ENCODE results near the gene LDLRAD4.

The LDLRAD4 gene

GRCh38 chr18:13237073-13237472 lies 18.5 kb downstream of the LDLRAD4 start:
- DNase-seq (ENCODE audit: extremely low spot score): no peak
- TF ChIP-seq SUZ12 (IDR thresholded peaks at IDR 0.05) (no peak), ELF4 (IDR thresholded peaks at IDR 0.05) (no peak), NFRKB (IDR thresholded peaks at IDR 0.05) (no peak), PKNOX1 (IDR thresholded peaks at IDR 0.05) (no peak), FOXK2 (IDR thresholded peaks at IDR 0.05) (no peak), SP1 (IDR thresholded peaks at IDR 0.05) (no peak)
- CTCF ChIA-PET: no interaction called here
- POLR2A ChIA-PET: no interaction called here

GRCh38 chr18:13237641-13238040 lies 19.1 kb downstream of the LDLRAD4 start:
- ChIA-PET POLR2A (no interaction called here), CTCF (no interaction called here)
- no peak for DNase-seq (ENCODE audit: extremely low spot score)
- no peak for TF ChIP-seq TARDBP (IDR thresholded peaks at IDR 0.05)

- no peak for DNase-seq (ENCODE audit: extremely low spot score)
- ChIA-PET CTCF (no interaction called here), POLR2A (no interaction called here)
- TF ChIP-seq FOXM1 (IDR thresholded peaks at IDR 0.05; ENCODE audit: borderline replicate concordance): no peak
- TF ChIP-seq SUZ12 (IDR thresholded peaks at IDR 0.05): no peak
- no peak for TF ChIP-seq SP1 (IDR thresholded peaks at IDR 0.05)
- no peak for TF ChIP-seq HDGF (IDR thresholded peaks at IDR 0.05; ENCODE audit: borderline replicate concordance)
- no peak for TF ChIP-seq NFRKB (IDR thresholded peaks at IDR 0.05)
- TF ChIP-seq ELF4 (IDR thresholded peaks at IDR 0.05): no peak
- no peak for TF ChIP-seq CTBP1 (IDR thresholded peaks at IDR 0.05; ENCODE audit: borderline replicate concordance)
- TF ChIP-seq FOXA1 (IDR thresholded peaks at IDR 0.05): no peak
- TF ChIP-seq BHLHE40 (IDR thresholded peaks at IDR 0.05; ENCODE audit: borderline replicate concordance): no peak
- TF ChIP-seq ZNF384 (IDR thresholded peaks at IDR 0.05): no peak
These were observed 20.8 kb downstream of the LDLRAD4 start for GRCh38 chr18:13239171-13239956.

GRCh38 chr18:13240060-13240725 lies 21.6 kb downstream of the LDLRAD4 start:
- no peak for DNase-seq (ENCODE audit: extremely low spot score)
- POLR2A ChIA-PET: no interaction called here
- no peak for TF ChIP-seq HDGF (IDR thresholded peaks at IDR 0.05; ENCODE audit: borderline replicate concordance)
- no peak for TF ChIP-seq SUZ12 (IDR thresholded peaks at IDR 0.05)
- TF ChIP-seq SP1 (IDR thresholded peaks at IDR 0.05): no peak
- CTCF ChIA-PET: no interaction called here

GRCh38 chr18:13241083-13241892 lies 22.7 kb downstream of the LDLRAD4 start:
- TF ChIP-seq L3MBTL2 (conservative IDR thresholded peaks at IDR 0.05): no peak
- TF ChIP-seq SUZ12 (IDR thresholded peaks at IDR 0.05): no peak
- no peak for TF ChIP-seq TARDBP (IDR thresholded peaks at IDR 0.05)
- no peak for TF ChIP-seq ZNF384 (IDR thresholded peaks at IDR 0.05)
- TF ChIP-seq NFRKB (IDR thresholded peaks at IDR 0.05): no peak
- TF ChIP-seq FOXK2 (IDR thresholded peaks at IDR 0.05): no peak
- no peak for TF ChIP-seq FOXA1 (IDR thresholded peaks at IDR 0.05)
- TF ChIP-seq LEF1 (IDR thresholded peaks at IDR 0.05; ENCODE audit: borderline replicate concordance): no peak
- TF ChIP-seq PKNOX1 (IDR thresholded peaks at IDR 0.05): no peak
- no peak for TF ChIP-seq SP1 (IDR thresholded peaks at IDR 0.05)
- TF ChIP-seq FOXM1 (IDR thresholded peaks at IDR 0.05; ENCODE audit: borderline replicate concordance): no peak
- ChIA-PET POLR2A (no interaction called here), CTCF (no interaction called here)
- no peak for DNase-seq (ENCODE audit: extremely low spot score)

GRCh38 chr18:13241893-13242175 lies 23.3 kb downstream of the LDLRAD4 start:
- CTCF ChIA-PET: no interaction called here
- TF ChIP-seq ELF4 (IDR thresholded peaks at IDR 0.05): no peak
- no peak for TF ChIP-seq FOXM1 (IDR thresholded peaks at IDR 0.05; ENCODE audit: borderline replicate concordance)
- no peak for TF ChIP-seq TARDBP (IDR thresholded peaks at IDR 0.05)
- TF ChIP-seq LEF1 (IDR thresholded peaks at IDR 0.05; ENCODE audit: borderline replicate concordance): no peak
- no peak for TF ChIP-seq CTBP1 (IDR thresholded peaks at IDR 0.05; ENCODE audit: borderline replicate concordance)
- no peak for TF ChIP-seq HDGF (IDR thresholded peaks at IDR 0.05; ENCODE audit: borderline replicate concordance)
- TF ChIP-seq NFRKB (IDR thresholded peaks at IDR 0.05): no peak
- no peak for TF ChIP-seq PKNOX1 (IDR thresholded peaks at IDR 0.05)
- TF ChIP-seq ZNF384 (IDR thresholded peaks at IDR 0.05): no peak
- no peak for TF ChIP-seq ARNT (IDR thresholded peaks at IDR 0.05)
- no peak for TF ChIP-seq FOXA1 (IDR thresholded peaks at IDR 0.05)
- TF ChIP-seq FOXK2 (IDR thresholded peaks at IDR 0.05): no peak
- no peak for TF ChIP-seq SP1 (IDR thresholded peaks at IDR 0.05)
- TF ChIP-seq BHLHE40 (IDR thresholded peaks at IDR 0.05; ENCODE audit: borderline replicate concordance): no peak
- no peak for TF ChIP-seq L3MBTL2 (conservative IDR thresholded peaks at IDR 0.05)
- no peak for TF ChIP-seq SUZ12 (IDR thresholded peaks at IDR 0.05)
- POLR2A ChIA-PET: no interaction called here
- DNase-seq (ENCODE audit: extremely low spot score): no peak

All from HEK293T (cell line).